Measurements from ENCODE around the gene MYBL2. TPM values are rescaled to one million over a fixed set of nuclear protein-coding genes. Genes with fewer than 3 reads are reported as not detected.

Gene MYBL2
- total RNA-seq, 4 donors from 2014 or later: 0.11 to 0.33 (median 0.19) TPM; not detected in 1

DNA sequence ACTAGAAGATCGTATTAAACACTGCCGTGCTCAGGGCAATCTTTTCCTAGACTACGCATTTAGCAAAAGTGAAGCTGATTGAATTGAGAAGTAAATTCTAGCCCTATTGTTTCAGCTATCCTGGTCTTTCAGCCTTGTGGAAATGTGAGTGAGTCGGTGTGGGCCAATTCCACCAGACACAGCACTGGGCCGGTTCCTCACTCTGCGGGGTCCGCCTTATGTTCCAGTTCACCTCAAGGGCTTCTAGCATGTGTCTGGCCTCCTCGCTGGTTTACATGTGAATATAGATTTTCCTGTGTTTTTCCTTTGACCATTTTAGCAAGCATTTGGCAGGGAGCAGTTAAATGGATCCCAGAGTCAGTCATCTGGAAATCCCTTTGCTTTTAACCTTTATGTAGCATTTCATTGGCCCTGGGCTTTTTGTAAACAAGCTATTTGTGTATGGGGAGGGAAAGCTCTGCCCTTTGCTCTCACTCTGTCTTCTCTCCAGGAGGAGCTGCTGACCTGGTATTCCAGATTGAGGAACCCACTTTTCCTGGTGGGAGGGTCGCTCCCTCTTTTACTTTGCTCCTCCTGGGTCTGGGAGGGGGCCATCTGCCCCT, 72.3 kb downstream of the MYBL2 start:
- Histone ChIP-seq H3K27me3 (peaks cover 0 to 18% (median 0%) of the 10 kb centered on the region in 4 donors), H3K4me1 (no peaks in the 10 kb centered on the region), H3K4me3 (no peak overlapping the region), H3K9me3 (no peaks in the 10 kb centered on the region), H3K36me3 (no peaks in the 10 kb centered on the region), H3K27ac (replicated peaks in 1 of 4) (no peak overlapping the region)
- intact Hi-C loops (cut with DNase I): no loop called here
- WGBS: 91% methylated on average over 9 of the region's 9 CpGs
- TF ChIP-seq POLR2A (IDR thresholded peaks at IDR 0.05; ENCODE audit: low read depth) (no peak), EP300 (IDR thresholded peaks at IDR 0.05) (no peak), POLR2AphosphoS5 (IDR thresholded peaks at IDR 0.05) (no peak)
- TF ChIP-seq, protein P1, sequence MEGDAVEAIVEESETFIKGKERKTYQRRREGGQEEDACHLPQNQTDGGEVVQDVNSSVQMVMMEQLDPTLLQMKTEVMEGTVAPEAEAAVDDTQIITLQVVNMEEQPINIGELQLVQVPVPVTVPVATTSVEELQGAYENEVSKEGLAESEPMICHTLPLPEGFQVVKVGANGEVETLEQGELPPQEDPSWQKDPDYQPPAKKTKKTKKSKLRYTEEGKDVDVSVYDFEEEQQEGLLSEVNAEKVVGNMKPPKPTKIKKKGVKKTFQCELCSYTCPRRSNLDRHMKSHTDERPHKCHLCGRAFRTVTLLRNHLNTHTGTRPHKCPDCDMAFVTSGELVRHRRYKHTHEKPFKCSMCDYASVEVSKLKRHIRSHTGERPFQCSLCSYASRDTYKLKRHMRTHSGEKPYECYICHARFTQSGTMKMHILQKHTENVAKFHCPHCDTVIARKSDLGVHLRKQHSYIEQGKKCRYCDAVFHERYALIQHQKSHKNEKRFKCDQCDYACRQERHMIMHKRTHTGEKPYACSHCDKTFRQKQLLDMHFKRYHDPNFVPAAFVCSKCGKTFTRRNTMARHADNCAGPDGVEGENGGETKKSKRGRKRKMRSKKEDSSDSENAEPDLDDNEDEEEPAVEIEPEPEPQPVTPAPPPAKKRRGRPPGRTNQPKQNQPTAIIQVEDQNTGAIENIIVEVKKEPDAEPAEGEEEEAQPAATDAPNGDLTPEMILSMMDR (IDR thresholded peaks at IDR 0.05): no peak
- DNase-seq (ENCODE audit: extremely low spot score): no peak

DNA sequence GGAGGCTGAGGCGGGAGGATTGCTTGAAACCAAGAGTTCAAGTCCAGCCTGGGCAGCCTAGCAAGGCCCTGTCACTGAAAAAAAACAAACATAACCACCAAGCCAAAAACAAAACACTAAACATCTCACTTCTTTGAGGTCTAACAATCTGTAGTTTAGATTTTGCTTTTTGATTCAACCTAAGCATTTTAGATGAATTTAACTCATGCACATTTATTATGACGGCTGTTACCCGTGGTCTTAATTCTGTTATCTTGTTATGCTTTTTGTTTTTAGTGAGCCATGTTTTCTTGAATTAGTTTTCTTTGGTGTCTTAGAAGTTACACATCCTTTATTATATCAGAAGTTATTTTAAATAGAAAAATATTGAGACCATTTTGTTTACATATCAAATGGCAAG, 73.7 kb downstream of the MYBL2 start:
- Histone ChIP-seq H3K9me3 (no peaks in the 10 kb centered on the region), H3K4me1 (no peaks in the 10 kb centered on the region), H3K27ac (replicated peaks in 1 of 4) (no peak overlapping the region), H3K27me3 (peaks cover 0 to 26% (median 0%) of the 10 kb centered on the region in 4 donors), H3K36me3 (no peaks in the 10 kb centered on the region), H3K4me3 (no peak overlapping the region)
- no peak for DNase-seq (ENCODE audit: extremely low spot score)
- TF ChIP-seq EP300 (IDR thresholded peaks at IDR 0.05) (no peak), POLR2A (IDR thresholded peaks at IDR 0.05; ENCODE audit: low read depth) (no peak)
- TF ChIP-seq, protein P1 (IDR thresholded peaks at IDR 0.05): no peak
- intact Hi-C loops (cut with DNase I): no loop called here
- 93% methylated on average over 3 of the region's 3 CpGs for WGBS

DNA sequence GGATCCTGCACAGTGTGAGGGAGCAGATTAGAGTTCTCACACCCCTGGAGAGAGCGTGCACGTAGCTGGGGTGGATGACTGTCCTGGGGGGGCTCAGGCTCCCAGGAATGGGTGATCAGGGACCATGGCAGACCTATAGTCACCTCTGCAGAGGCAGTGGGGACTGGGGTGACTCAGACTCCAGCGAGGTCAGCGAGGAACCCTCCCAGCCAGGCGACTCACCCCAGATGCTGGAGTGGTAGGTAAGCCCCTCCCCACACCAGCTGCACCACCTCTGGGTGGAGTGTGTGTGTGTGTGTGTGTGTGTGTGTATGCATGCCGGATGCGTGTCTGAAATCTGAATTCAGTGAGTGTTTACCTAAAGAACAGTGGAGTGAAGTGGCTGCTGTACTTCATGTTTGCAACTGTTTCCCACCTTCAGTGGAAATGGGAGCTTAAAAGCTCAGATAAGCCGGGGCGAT, 77.3 kb downstream of the MYBL2 start:
- WGBS: 63% methylated on average over 4 of the region's 9 CpGs
- Histone ChIP-seq H3K4me1 (no peaks in the 10 kb centered on the region), H3K4me3 (no peak overlapping the region), H3K27ac (replicated peaks in 1 of 4) (no peak overlapping the region), H3K9me3 (no peaks in the 10 kb centered on the region), H3K27me3 (peaks cover 0 to 29% (median 0%) of the 10 kb centered on the region in 4 donors), H3K36me3 (no peaks in the 10 kb centered on the region)
- intact Hi-C loops (cut with DNase I): no loop called here
- TF ChIP-seq POLR2A (IDR thresholded peaks at IDR 0.05; ENCODE audit: low read depth) (no peak), EP300 (IDR thresholded peaks at IDR 0.05) (no peak), POLR2AphosphoS5 (IDR thresholded peaks at IDR 0.05) (no peak)
- TF ChIP-seq, protein P1 (IDR thresholded peaks at IDR 0.05): no peak
- DNase-seq (ENCODE audit: extremely low spot score): no peak

DNA sequence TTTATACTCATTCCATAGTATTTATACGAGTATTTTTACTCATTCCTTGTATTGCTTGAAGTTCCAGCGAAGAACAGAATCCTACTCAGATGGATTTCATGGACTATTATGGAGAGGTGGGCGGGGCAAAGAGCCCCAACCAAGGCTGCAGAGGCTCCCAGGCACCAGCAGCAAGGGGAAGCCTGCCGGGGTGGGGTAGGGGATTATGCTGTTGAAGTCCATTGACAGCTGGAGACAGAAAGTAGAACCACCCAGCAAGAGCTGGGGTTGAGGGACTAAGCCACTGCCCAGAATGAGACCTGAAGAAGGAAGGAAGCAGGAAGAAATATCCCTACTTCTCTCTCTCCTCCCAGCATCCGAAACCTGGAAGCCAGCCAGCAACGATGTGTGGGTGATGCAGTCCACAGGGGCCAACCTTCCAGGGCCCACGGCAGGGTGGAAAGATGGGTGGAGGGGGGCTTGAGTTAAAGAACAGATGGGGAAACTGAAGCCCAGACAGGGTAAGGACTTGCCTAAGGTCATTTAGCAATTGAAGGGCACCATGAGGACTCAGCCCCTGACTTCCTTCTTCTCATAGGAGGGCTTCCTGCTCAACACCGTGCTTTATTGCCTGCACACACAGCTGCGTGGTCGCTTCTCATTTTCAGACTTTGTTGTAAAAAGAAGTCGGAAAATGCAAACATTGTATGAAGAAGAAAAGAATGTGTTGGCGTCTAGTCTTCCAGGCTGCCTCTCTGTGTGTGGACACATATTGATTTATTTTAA, 78.2 kb downstream of the MYBL2 start:
- Histone ChIP-seq H3K4me3 (no peak overlapping the region), H3K4me1 (peaks cover 6 to 8% (median 7%) of the 10 kb centered on the region in 4 donors), H3K36me3 (no peaks in the 10 kb centered on the region), H3K27ac (replicated peaks in 1 of 4) (no peak overlapping the region), H3K9me3 (no peaks in the 10 kb centered on the region), H3K27me3 (peaks cover 0 to 29% (median 0%) of the 10 kb centered on the region in 4 donors)
- TF ChIP-seq, protein P1 (IDR thresholded peaks at IDR 0.05): no peak
- TF ChIP-seq POLR2A (IDR thresholded peaks at IDR 0.05; ENCODE audit: low read depth) (no peak), POLR2AphosphoS5 (IDR thresholded peaks at IDR 0.05) (no peak), EP300 (IDR thresholded peaks at IDR 0.05) (no peak)
- DNase-seq (ENCODE audit: extremely low spot score): no peak
- 34% methylated on average over 12 of the region's 12 CpGs for WGBS
- intact Hi-C loops (cut with DNase I): no loop called here
